HG02840 (cell line): Measurements from ENCODE around the gene MEX3A.
"Not testable (repeated sequence)": the region's sequence is repeated elsewhere in the genome, so short reads cannot be mapped to it uniquely, and the experiment has no call there.

Experiments used
- ATAC-seq: cut with Tn5 transposase; IDR thresholded peaks from one replicate; pipeline ENCODE4 v1.9.1; 2021; ENCODE audit warnings: mild to moderate bottlenecking, moderate library complexity, moderate number of reproducible peaks; ENCODE audit not compliant: unreplicated experiment, low FRiP score

MEX3A gene

GRCh38 chr1:156118177-156118868, 36.1 kb upstream of the MEX3A start:
- ATAC-seq, result no peak

GRCh38 chr1:156117414-156118176, 35.3 kb upstream of the MEX3A start:
- ATAC-seq, result no peak

GRCh38 chr1:156116731-156117130, 34.5 kb upstream of the MEX3A start:
- not testable (repeated sequence) for ATAC-seq

- no peak for ATAC-seq
These were observed 33.5 kb upstream of the MEX3A start for GRCh38 chr1:156115514-156116374.

GRCh38 chr1:156114919-156115513, 32.8 kb upstream of the MEX3A start:
- peak; percentile 12 for ATAC-seq

GRCh38 chr1:156114101-156114918, 32.0 kb upstream of the MEX3A start, which contains the start of gene LMNA:
LMNA (plus strand) TSS chr1:156114711; CDS start chr1:156114919, 208 bp downstream.
- ATAC-seq, result peak; percentile 53

GRCh38 chr1:156113282-156113950, 31.2 kb upstream of the MEX3A start:
- no peak for ATAC-seq

GRCh38 chr1:156112276-156113137, 30.2 kb upstream of the MEX3A start:
- no peak for ATAC-seq

- no peak for ATAC-seq
These were observed 29.2 kb upstream of the MEX3A start for GRCh38 chr1:156111355-156111962.

GRCh38 chr1:156110252-156110651, 28.0 kb upstream of the MEX3A start:
- ATAC-seq, result no peak

GRCh38 chr1:156108664-156109241, 26.5 kb upstream of the MEX3A start:
- no peak for ATAC-seq

- ATAC-seq, result no peak
These were observed 25.8 kb upstream of the MEX3A start for GRCh38 chr1:156108057-156108456.

- ATAC-seq, result no peak
These were observed 24.6 kb upstream of the MEX3A start for GRCh38 chr1:156106624-156107488.

GRCh38 chr1:156104861-156105832, 22.9 kb upstream of the MEX3A start:
- ATAC-seq, result no peak

- no peak for ATAC-seq
These were observed 22.0 kb upstream of the MEX3A start for GRCh38 chr1:156104065-156104810.
